GM12891 (cell line): ENCODE results near the gene TMEM208.

Source experiments
- POLR2AphosphoS5 ChIP-seq: IDR thresholded peaks from 2 replicates; pipeline ENCODE4 v1.6.1; 2011; ENCODE audit warnings: low read depth, low read length, control low read depth
- POU2F2 ChIP-seq: IDR thresholded peaks from 2 replicates; pipeline ENCODE4 v1.6.1; 2011; ENCODE audit warnings: low read depth, mild to moderate bottlenecking, control low read depth, low read length, moderate library complexity
- TAF1 ChIP-seq: IDR thresholded peaks from 2 replicates; pipeline ENCODE4 v1.6.1; 2011; ENCODE audit warnings: low read depth, low read length, control low read depth

DNA sequence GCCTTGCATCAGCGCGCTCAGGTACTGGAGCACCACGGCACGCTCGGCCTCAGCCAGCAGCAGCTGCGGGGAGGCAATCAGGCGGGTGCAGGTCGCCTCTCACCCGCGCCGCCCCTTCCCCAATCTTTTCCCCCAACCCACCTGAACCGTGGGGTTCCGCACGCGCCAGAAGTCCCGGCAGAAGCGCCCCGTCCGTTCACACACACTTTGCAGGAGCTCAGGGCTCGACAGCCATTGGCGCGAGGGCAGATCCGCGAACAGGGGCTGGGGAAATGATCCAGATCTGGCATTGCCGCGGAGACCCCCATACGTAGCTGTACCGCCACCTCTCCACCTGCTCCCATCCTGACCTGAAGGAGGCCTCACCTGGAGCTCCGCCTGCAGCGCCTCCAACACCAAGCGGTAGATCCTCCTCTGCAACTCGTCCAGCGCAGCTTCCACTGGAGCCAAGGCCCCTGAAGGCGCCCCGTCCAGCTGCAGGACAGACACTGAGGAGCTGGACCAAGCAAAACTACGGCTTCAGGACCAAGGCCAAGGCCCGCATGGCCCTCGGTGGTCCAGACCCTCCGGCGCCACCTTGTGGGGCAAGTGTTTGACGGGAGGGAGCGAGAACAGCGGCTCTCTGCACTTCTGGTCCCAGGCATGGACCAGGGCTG lies 41.8 kb upstream of the TMEM208 start:
- TF ChIP-seq POU2F2 (no peak), POLR2AphosphoS5 (no peak), TAF1 (no peak)
